K562 (cell line): Measurements from ENCODE around the gene NDUFA5. TPM values are rescaled to one million over a fixed set of nuclear protein-coding genes. Genes with fewer than 3 reads are reported as not detected.

ENCODE experiments used
- ESRRA ChIP-seq: fragments of 450-650 bp; IDR thresholded peaks from 2 replicates; pipeline ENCODE4 v1.6.1; 2014; ENCODE audit warnings: low read depth, mild to moderate bottlenecking, moderate library complexity, borderline replicate concordance
- HDAC6 ChIP-seq: IDR thresholded peaks from 2 replicates; pipeline ENCODE4 v1.6.1; 2012; ENCODE audit warnings: low read depth, mild to moderate bottlenecking, control low read depth, inconsistent platforms, low read length, moderate library complexity
- HSF4 ChIP-seq: fragments of 250-450 bp; sonication (Bioruptor Pico); IDR thresholded peaks from 2 replicates; pipeline ENCODE4 v2.1.2; 2022; ENCODE audit warnings: mild to moderate bottlenecking, moderate library complexity, borderline replicate concordance
- LARP7 ChIP-seq: fragments of 450-650 bp; IDR thresholded peaks from 2 replicates; pipeline ENCODE4 v1.6.1; 2016
- OTX1 ChIP-seq: fragments of 450-650 bp; formaldehyde crosslinking; IDR thresholded peaks from 2 replicates; pipeline ENCODE4 v1.4.0; 2022; ENCODE audit warnings: mild to moderate bottlenecking
- REST ChIP-seq, 2 experiments: fragments of 450-650 bp; formaldehyde crosslinking in 1 of 2; IDR thresholded peaks; 2 replicates each; pipeline versions ENCODE4 v1.4.0 to v1.6.1; 2014 to 2020; ENCODE audit warnings: mild to moderate bottlenecking in 2 of 2, borderline replicate concordance in 1 of 2, low read depth in 1 of 2
- SOX6 ChIP-seq: fragments of 450-650 bp; IDR thresholded peaks from 2 replicates; pipeline ENCODE4 v1.6.1; 2014; ENCODE audit warnings: mild to moderate bottlenecking
- polyA plus RNA-seq, 8 experiments: library from polyadenylated mRNA; depleted of rRNA in 4 of 8; stranded (reverse) in 5 of 8; unstranded in 3 of 8; fragments of >200 nt; fragmentation: Nextera tagmentation in 2 of 8; fragmentation: Illumina TruSeq in 1 of 8; extraction: Ambion mirVana in 2 of 8; extraction: Trizol in 1 of 8; gene quantifications; 2 replicates each; pipeline versions ENCODE4 v1.2.1 to v1.2.3, GENCODE V29; 2011 to 2014; ENCODE audit warnings: inconsistent platforms in 1 of 8, missing spikeins in 1 of 8
- total RNA-seq, 7 experiments: library from RNA; depleted of rRNA in 6 of 7; stranded (reverse); fragments of >200 nt in 6 of 7; fragmentation: Illumina TruSeq in 2 of 7; extraction: Trizol in 2 of 7; gene quantifications; 2 replicates each; pipeline versions ENCODE4 v1.2.1 to v1.2.3, GENCODE V29; 2011 to 2021; ENCODE audit warnings: low replicate concordance in 1 of 7
- TF ChIP-seq, protein P1 (sequence below), 2 experiments: fragments of 450-650 bp in 1 of 2; sonication (generic) in 1 of 2; formaldehyde crosslinking in 1 of 2; IDR thresholded peaks; 2 replicates each; pipeline versions ENCODE4 v1.7.1 to v1.9.0; 2016 to 2022; ENCODE audit warnings: inconsistent platforms in 1 of 2, mild to moderate bottlenecking in 1 of 2, missing genetic modification reagents in 1 of 2
- TF ChIP-seq, protein P2 (sequence below): fragments of 450-650 bp; formaldehyde crosslinking; IDR thresholded peaks from 2 replicates; pipeline ENCODE4 v1.4.0; 2022; ENCODE audit warnings: missing genetic modification characterization

NDUFA5 gene
- total and polyA plus RNA-seq, 9 of the 15 experiments (the other 6 are each of a cell fraction or from before 2014, with no cell fraction given) = 155 to 677 (median 269) TPM

- no peak for TF ChIP-seq REST (IDR thresholded peaks at IDR 0.05; ENCODE audit: borderline replicate concordance)
- no peak for TF ChIP-seq REST (CRISPR knock-in tag; IDR thresholded peaks at IDR 0.05; ENCODE audit: low read depth)
- TF ChIP-seq LARP7 = 0 out of 2 replicates have a peak, but pooled peaks have one; percentile 35
- TF ChIP-seq ESRRA = no peak
- TF ChIP-seq, protein P1, sequence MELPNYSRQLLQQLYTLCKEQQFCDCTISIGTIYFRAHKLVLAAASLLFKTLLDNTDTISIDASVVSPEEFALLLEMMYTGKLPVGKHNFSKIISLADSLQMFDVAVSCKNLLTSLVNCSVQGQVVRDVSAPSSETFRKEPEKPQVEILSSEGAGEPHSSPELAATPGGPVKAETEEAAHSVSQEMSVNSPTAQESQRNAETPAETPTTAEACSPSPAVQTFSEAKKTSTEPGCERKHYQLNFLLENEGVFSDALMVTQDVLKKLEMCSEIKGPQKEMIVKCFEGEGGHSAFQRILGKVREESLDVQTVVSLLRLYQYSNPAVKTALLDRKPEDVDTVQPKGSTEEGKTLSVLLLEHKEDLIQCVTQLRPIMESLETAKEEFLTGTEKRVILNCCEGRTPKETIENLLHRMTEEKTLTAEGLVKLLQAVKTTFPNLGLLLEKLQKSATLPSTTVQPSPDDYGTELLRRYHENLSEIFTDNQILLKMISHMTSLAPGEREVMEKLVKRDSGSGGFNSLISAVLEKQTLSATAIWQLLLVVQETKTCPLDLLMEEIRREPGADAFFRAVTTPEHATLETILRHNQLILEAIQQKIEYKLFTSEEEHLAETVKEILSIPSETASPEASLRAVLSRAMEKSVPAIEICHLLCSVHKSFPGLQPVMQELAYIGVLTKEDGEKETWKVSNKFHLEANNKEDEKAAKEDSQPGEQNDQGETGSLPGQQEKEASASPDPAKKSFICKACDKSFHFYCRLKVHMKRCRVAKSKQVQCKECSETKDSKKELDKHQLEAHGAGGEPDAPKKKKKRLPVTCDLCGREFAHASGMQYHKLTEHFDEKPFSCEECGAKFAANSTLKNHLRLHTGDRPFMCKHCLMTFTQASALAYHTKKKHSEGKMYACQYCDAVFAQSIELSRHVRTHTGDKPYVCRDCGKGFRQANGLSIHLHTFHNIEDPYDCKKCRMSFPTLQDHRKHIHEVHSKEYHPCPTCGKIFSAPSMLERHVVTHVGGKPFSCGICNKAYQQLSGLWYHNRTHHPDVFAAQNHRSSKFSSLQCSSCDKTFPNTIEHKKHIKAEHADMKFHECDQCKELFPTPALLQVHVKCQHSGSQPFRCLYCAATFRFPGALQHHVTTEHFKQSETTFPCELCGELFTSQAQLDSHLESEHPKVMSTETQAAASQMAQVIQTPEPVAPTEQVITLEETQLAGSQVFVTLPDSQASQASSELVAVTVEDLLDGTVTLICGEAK (IDR thresholded peaks at IDR 0.05) = no peak
- TF ChIP-seq, protein P1 (CRISPR knock-in tag; IDR thresholded peaks at IDR 0.05) = no peak
- TF ChIP-seq HDAC6 = no peak
- TF ChIP-seq OTX1 (CRISPR knock-in tag) = 0 out of 2 replicates have a peak, but pooled peaks have one; percentile 38
- TF ChIP-seq SOX6 = no peak
- no peak for TF ChIP-seq HSF4
- TF ChIP-seq, protein P2, sequence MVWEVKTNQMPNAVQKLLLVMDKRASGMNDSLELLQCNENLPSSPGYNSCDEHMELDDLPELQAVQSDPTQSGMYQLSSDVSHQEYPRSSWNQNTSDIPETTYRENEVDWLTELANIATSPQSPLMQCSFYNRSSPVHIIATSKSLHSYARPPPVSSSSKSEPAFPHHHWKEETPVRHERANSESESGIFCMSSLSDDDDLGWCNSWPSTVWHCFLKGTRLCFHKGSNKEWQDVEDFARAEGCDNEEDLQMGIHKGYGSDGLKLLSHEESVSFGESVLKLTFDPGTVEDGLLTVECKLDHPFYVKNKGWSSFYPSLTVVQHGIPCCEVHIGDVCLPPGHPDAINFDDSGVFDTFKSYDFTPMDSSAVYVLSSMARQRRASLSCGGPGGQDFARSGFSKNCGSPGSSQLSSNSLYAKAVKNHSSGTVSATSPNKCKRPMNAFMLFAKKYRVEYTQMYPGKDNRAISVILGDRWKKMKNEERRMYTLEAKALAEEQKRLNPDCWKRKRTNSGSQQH (CRISPR knock-in tag) = peak; percentile 64; the same call in 1 of the 2 replicates
Measured at GRCh38 chr7:123588376-123588775, 30.8 kb upstream of the NDUFA5 start (continued).
